Measurements from ENCODE around the gene C2CD4C.
"Not testable (repeated sequence)": the region's sequence is repeated elsewhere in the genome, so short reads cannot be mapped to it uniquely, and the experiment has no call there.

The C2CD4C gene

GRCh38 chr19:408902-409515 lies at the start of gene C2CD4C:
TSS of gene C2CD4C (minus strand) at chr19:409147. CDS start at chr19:408361, 786 bp downstream.
- peak in 1 of 2 experiments; percentile 12 for DNase-seq

GRCh38 chr19:458091-459042 lies 49.4 kb upstream of the C2CD4C start:
- DNase-seq = no peak

GRCh38 chr19:457636-458035 lies 48.7 kb upstream of the C2CD4C start:
- DNase-seq = no peak

GRCh38 chr19:456547-457110 lies 47.7 kb upstream of the C2CD4C start:
- DNase-seq = peak in 1 of 2 experiments; percentile 22

- no peak for DNase-seq
These were observed 47.1 kb upstream of the C2CD4C start for GRCh38 chr19:455851-456546.

GRCh38 chr19:455031-455705 lies 46.2 kb upstream of the C2CD4C start:
- DNase-seq = no peak

GRCh38 chr19:453606-454005 lies 44.7 kb upstream of the C2CD4C start:
- no peak for DNase-seq

GRCh38 chr19:452829-453228 lies 43.9 kb upstream of the C2CD4C start:
- no peak for DNase-seq

- not testable (repeated sequence) for DNase-seq
These were observed 42.0 kb upstream of the C2CD4C start for GRCh38 chr19:450912-451481.

- DNase-seq = no peak
These were observed 41.0 kb upstream of the C2CD4C start for GRCh38 chr19:449916-450315.

GRCh38 chr19:447816-448560 lies 39.0 kb upstream of the C2CD4C start:
- DNase-seq = no peak

GRCh38 chr19:447064-447426 lies 38.1 kb upstream of the C2CD4C start:
- DNase-seq = no peak

GRCh38 chr19:444677-445210 lies 35.8 kb upstream of the C2CD4C start:
- no peak for DNase-seq

GRCh38 chr19:443005-443404 lies 34.1 kb upstream of the C2CD4C start:
- DNase-seq = no peak

- no peak for DNase-seq
These were observed 33.1 kb upstream of the C2CD4C start for GRCh38 chr19:442085-442484.

GRCh38 chr19:441213-441836 lies 32.4 kb upstream of the C2CD4C start:
- no peak for DNase-seq

- DNase-seq = no peak
These were observed 31.7 kb upstream of the C2CD4C start for GRCh38 chr19:440391-441212.

GRCh38 chr19:439167-439900 lies 30.4 kb upstream of the C2CD4C start:
- no peak for DNase-seq

- DNase-seq = no peak
These were observed 29.5 kb upstream of the C2CD4C start for GRCh38 chr19:438416-438958.
